AG10803 (cell line): ENCODE data around the gene VEGFB.

Experiments
- DNase-seq: peaks from one replicate; pipeline ENCODE4 v3.0.0; 2010; ENCODE audit warnings: low read depth
- H3K4me3 ChIP-seq: 2 replicates; pipeline ENCODE4 v1.5.1; 2011; ENCODE audit warnings: mild to moderate bottlenecking, low read length, control low read depth
- CTCF ChIP-seq: conservative IDR thresholded peaks from 2 replicates; pipeline ENCODE4 v1.5.1; 2011; ENCODE audit warnings: mild to moderate bottlenecking, low read length, control low read depth, inconsistent platforms

The VEGFB gene

GRCh38 chr11:64216879-64217278, 17.5 kb upstream of the VEGFB start:
- no peak for TF ChIP-seq CTCF

GRCh38 chr11:64218628-64219353, 15.6 kb upstream of the VEGFB start:
- no peak for DNase-seq
- TF ChIP-seq CTCF: no peak
- no peak overlapping the region for H3K4me3 ChIP-seq

More at GRCh38 chr11:64216879-64217278, 17.5 kb upstream of the VEGFB start:
- no peak overlapping the region for H3K4me3 ChIP-seq
- no peak for DNase-seq

- no peak for TF ChIP-seq CTCF
- no peak for DNase-seq
- H3K4me3 ChIP-seq: no peak overlapping the region
Observed at GRCh38 chr11:64219354-64219684, 15.1 kb upstream of the VEGFB start.

GRCh38 chr11:64219755-64220154, 14.6 kb upstream of the VEGFB start:
- no peak for DNase-seq
- no peak for TF ChIP-seq CTCF
- no peak overlapping the region for H3K4me3 ChIP-seq

GRCh38 chr11:64220271-64220670, 14.1 kb upstream of the VEGFB start:
- no peak for DNase-seq

GRCh38 chr11:64220798-64221197, 13.6 kb upstream of the VEGFB start:
- H3K4me3 ChIP-seq: no peak overlapping the region
- DNase-seq: no peak
- no peak for TF ChIP-seq CTCF

More at GRCh38 chr11:64220271-64220670, 14.1 kb upstream of the VEGFB start:
- no peak overlapping the region for H3K4me3 ChIP-seq
- no peak for TF ChIP-seq CTCF

GRCh38 chr11:64222651-64223000, 11.8 kb upstream of the VEGFB start:
- no peak for DNase-seq
- TF ChIP-seq CTCF: no peak
- H3K4me3 ChIP-seq: no peak overlapping the region
